HG02798 (cell line): ENCODE results near the gene ACVR2A.

Experiments
- ATAC-seq: cut with Tn5 transposase; IDR thresholded peaks from one replicate; pipeline ENCODE4 v1.9.1; 2021; ENCODE audit warnings: mild to moderate bottlenecking; ENCODE audit not compliant: unreplicated experiment, poor library complexity

The ACVR2A gene

DNA sequence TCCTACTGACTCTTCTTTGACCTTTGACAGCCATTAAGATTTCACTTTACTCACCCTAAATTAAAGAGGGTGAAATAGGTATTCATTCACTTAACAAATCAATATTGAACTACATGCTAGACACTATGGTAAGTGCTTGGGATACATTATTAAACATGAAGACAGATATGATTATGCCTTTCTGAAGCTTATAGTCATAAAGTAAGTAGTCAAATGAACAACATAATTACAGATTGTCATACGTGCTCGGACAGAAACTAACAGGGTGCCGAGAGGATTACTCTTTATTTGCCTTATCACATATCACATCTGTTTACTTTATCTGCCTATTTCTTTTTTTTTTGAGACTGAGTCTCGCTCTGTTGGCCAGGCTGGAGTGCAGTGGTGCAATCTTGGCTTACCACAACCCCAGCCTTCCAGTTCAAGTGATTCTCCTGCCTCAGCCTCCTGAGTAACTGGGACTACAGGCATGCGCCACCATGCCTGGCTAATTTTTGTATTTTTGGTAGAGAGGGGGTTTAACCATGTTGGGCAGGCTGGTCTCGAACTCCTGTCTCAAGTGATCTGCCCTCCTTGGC lies 9.8 kb downstream of the ACVR2A start:
- ATAC-seq = no peak

DNA sequence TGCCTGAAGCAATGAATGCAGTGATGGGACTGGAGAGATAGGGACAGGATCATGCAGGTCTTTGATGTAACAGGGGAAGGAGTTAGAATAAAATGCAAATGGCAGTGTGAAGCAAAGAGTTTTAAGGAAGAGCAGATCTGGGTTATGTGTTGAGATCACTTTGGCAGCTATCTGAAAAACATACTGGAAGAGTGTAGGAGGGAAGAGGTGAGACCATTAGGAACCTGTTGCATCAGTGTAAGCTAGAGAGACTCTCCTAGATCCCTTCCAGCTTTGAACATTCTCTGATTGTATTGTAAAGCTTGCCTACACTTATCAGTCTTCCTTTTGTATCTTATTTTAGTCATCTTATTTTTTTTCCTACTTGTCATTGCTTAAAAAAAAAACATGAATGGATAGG lies 10.5 kb downstream of the ACVR2A start:
- no peak for ATAC-seq

DNA sequence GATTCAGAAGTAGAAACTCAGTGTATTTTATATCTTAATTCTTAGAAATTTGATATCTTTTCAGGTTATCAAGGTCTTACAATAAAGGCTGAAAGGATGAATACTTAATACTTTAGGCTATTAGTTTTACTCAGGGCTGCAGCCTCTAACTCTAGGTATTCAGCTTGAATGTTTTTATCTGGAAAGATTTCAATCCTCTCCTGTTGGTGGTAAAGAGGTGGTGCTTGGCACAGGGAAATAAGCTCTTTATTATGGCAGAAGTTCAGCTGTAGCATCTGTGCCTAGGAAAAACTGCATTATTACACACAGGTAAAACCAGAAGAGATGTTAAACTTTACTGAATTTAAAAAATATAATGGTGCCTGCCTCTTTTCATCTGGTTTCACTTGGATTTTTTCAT lies 11.1 kb downstream of the ACVR2A start:
- no peak for ATAC-seq

DNA sequence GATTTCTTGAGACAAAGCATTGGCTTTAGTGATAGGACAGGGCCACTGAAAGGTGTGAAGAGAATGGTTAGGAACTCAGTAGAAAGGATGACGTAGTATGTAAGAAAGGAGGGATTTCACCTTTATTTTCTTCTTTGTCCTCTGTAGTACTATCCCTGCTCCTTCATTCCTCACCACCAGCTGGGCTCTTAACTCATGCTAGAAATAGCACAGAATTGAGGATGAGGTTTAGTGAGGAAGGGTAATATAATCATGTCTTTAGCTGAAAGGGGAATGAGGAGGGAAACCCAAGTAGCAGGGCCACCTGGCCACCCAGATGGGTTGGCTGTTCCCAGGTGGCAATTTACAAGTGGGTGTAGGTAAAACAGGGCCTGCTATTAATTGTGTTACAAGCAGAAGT lies 15.2 kb downstream of the ACVR2A start:
- no peak for ATAC-seq

DNA sequence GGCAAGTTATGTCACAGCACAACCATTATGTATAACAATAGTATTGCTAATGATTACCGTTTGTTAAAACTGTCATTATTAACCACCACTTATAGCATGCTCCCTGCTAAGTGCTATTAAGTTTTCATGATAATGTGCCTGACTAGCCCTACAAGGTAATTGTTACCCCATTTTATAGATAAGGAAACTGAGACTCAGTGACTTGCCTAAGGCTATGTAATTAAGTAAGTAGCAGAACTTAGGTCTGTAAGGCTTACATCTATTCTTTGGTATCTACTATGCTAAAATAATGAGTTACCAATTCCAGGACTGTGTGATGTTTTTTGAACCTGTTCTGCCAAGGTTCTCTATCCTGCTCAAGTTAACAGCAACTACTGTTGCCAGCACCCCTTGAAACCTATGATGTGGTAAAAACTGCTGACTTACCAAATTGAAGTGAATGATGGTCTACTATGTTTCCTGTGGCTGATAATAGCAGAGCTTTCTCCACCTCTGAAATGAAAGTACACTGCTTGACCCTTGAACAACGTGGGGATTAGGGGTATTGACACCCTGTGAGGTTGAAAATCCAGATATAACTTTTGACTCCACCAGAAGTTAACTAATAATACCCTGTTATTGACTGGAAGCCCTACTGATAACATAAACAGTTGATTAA lies 18.2 kb downstream of the ACVR2A start:
- ATAC-seq = no peak

DNA sequence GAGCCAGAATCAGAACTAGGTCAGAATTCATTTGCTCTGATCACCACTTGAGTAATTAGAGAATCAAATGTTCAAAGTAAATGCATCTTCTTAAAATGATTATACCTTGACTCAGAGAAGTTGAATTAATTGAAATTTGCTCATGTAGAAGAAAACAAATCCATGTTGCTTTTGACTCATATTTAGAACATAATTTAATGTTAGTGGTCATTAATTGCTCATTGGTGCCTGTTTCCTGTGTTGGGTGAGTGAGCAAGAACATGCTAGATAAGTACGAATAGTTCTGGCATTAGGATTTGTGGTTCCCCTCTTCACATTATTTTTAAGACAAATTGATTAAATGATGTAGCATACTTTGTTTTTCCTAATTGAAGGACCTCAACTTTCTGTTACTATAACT lies 19.0 kb downstream of the ACVR2A start:
- no peak for ATAC-seq

DNA sequence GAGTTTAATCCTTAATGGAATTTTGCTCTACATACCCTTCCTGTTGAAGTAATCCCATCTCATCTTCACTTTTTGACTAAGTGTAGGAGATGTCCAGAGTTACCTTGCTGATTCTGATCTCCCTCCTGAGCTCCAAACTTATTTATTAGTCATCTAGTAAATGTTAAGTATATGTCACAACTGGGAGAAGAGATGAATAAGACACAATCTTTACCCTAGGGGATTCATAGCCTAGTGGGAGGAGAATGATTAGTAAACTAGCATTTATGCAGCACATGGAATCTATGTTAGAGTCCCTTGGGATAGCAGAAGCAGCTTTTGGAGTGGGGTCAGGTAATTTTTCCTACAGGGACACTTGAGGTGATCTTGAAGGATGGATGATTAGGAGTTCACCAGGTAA lies 20.7 kb downstream of the ACVR2A start:
- no peak for ATAC-seq

DNA sequence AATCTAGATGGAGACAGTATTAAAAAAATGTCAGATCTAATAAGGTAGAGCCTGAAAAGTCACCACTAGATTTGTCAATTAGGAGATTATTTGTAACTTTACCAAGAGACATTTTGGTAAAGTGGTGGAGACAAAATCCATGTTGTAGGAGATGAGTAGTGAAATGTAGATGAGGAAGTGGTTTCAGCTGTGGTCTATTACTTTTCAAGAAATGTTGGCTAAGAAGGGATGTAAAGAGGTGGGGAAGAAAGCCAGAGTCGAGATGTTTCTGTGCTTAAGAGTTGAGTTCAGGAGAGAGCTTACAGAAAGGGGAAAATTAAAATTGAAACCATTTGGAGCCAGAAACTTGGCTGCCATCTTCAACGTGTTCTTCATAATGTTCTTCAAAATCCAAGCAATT lies 22.2 kb downstream of the ACVR2A start:
- no peak for ATAC-seq

DNA sequence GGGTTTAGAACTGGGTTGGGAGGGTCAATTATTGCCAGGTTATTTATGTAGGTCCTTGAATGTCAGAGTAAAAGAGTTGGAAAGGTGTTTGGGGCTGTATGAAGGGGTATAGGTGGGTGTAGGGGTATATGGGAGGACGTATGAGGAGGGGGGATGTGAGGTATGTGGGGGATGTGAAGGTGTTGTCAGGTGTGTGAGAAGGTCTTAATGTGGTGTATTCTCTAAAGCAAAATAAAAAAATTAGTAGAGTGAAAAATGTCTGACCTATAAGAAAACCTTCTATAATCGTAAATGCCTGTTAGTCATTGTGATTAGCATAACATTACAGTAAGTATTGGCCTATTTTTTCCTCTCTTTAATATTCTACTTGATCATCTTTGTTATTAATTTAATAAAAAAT lies 25.1 kb downstream of the ACVR2A start:
- ATAC-seq = no peak

DNA sequence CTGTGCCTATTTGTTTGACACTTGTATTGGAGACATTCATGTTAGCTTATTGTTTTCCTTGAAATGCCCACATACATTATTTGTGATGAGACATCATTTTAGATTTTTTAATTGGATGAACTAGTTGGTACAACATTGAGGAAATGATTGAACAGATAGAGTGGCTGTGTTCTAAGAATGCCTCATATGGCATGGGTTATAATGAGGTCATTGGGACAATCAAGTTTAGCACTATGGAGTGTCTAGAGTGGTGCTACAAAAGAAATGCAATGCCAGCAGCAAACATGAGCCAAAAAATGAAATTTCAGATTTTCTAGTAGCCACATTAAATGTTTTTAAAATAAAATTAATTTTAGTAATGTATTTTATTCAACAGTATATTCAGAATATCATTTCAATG lies 28.1 kb downstream of the ACVR2A start:
- no peak for ATAC-seq

DNA sequence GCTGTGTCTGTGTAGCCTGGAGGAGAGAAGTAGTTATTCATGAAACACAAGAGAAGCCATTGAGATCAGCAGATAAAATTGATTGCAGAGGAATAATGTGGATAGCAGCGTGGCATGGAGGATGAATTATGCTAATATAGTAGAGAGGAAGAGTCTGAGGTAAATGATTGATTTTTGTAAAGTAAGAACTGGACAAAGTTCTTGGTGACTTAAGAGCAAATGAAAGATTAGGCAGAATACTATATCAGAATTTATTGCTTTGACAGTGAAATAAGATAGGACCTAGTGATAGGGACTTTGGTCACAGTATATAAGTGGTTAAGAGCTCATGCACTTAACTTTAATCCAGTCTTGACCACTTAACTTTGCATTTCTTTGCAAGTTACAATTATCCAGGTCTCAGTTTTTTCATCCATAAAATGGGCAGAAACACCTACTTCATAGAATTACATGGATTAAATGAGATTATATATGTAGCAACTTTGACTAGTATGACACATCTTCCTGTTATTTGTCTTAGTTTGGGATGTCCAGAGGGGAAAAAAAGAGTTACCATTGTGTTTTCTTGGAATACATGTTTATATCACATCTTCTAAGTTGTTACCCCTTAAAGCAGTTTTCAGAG lies 29.1 kb downstream of the ACVR2A start:
- no peak for ATAC-seq

DNA sequence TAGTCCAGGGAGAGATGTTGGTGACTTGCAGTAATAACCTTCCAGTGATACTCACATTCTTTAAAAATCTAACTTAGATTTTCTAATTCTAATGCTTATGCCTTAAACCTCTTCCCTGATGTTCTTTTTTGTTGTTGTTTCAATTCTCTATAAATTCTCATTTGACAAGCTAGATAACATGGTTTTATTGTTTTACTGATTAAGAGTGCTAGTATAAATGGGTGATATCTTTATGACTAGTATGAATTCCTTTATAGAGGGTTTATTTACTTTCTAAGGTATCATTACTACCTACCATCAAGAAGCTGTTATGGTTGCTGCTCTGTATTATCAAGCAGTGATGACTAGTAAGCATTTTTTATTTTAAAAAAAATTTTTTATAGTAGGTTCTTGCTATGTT lies 35.0 kb downstream of the ACVR2A start:
- no peak for ATAC-seq

DNA sequence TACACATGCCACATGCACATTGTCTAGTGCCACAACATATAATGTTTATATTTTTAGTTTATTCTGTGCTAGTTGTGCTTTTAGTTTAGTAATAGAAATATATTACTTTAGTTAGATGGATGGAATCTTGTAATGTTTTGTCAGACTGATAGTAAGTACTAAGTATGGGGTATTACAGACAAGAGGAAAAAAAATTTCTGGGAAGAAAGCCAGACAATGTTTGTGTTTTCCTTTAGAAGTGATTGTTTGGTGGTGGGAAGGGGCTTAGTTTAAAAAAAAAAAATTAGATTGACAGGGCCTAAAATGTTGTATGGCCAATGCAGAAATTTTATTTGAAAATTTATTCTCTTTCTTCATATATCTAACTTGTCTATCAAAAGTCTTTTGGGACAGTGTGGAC lies 37.8 kb downstream of the ACVR2A start:
- no peak for ATAC-seq

DNA sequence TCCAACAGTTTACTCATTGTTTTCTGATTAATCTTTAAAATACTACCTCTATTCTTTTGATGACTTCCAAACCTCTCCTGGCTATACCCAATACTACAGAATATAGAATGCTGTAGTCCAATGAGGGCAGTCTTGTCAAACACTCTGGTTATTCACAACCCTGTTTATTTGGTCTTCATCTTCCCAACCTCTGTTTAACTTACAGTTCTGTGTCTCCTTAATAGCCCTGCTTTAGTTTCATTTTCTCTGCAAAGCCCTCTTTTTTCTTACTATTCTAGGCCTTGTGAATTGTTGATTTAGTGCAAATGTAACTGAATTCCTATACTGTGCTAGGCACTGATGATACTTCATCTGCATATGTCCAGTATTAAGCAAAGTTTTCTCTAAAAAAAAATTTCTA lies 40.0 kb downstream of the ACVR2A start:
- no peak for ATAC-seq

DNA sequence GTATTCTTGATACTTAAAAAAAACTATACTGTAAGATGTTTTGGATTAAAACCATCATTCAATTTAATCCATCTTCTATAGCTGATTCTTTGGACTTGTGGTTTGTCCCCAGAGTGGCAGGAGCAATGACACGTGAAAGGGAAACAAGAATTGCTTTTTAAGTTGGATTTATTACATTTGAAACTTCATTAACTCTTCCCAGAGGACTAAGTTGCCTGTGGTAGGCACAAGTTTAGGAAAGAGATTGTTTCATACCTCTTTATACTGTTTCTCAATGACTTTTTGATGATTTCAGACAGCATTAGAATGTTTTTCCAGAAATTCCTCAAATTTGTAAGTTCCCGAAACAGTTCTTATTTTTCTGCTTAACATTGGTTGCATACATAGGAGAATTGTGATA lies 41.3 kb downstream of the ACVR2A start:
- no peak for ATAC-seq

DNA sequence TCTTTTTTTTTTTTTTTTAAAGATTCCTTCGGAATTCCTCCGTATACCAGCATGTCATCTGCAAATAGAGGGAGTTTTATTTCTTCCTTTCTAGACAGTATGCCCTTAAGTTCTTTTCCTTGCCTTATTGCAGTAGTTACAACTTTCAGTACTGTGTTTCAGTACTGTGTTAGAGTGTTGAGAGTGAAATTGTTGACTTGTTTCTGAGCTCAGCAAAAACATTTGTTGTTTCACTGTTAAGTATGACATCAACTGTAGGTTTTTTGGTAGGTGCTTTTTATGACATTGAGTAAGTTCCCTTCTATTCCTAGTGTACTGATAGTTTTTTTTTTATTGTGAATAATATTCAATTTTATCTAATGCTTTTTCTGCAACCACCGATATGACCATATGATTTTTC lies 43.9 kb downstream of the ACVR2A start:
- peak; percentile 91 for ATAC-seq

DNA sequence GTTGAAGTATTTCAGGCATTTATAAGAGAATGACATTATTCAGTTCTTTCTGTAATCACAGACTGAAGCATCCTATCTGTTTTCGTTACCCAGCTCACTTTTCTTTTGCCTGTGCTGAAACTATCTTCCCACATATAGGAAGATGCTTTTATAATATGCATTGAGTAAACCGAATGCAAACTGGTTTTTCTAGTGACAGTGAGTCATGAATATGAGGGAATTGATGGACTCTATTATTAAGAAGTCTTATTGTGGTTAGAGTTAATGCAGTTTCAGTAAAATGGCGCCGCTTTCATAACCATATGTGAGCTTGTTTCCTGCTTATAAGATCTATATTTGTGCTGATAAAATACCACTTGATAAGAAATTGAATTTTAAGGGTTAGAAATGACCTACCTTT lies 59.2 kb downstream of the ACVR2A start:
- no peak for ATAC-seq

DNA sequence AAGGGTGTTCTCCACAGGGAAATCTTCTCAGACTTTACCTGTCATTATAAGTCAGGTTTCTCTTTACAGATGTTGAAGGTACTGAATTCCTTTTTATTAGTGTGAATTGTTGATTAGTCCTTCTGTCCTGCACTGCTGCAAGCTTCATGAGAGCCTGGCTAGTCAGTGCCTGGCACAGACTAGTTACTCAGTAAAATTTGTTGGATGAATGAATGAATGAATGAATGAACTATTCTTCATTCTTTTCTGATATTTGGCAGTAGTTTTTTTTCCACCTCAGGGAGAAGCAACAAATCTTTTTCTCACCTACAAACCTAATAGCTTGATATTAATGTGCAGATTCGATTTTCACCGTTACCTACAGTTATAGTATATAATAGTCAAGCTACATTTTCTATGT lies 64.3 kb downstream of the ACVR2A start:
- no peak for ATAC-seq

DNA sequence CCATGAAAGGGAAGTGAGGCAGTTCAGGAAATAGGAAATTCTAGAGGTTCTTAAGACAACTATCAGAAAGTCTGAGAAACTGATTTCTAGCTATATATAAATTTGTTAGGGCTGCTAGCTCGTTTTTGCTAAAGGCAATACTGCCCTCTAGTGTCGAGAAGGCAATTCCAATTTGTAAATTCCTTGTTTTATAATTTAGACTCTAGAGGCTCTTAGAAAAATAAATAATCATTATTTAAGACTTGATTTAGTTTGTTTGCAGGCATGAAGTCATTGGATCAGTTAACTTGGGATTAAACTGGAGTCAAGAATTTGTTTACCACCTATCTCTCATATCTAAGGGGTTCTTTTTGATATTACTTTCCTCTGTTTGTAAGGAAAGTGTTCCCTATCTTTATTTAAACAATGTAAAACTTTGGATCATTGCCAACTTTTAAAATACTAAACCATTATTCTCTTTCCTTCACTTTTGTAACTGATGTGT lies 66.2 kb downstream of the ACVR2A start:
- no peak for ATAC-seq

DNA sequence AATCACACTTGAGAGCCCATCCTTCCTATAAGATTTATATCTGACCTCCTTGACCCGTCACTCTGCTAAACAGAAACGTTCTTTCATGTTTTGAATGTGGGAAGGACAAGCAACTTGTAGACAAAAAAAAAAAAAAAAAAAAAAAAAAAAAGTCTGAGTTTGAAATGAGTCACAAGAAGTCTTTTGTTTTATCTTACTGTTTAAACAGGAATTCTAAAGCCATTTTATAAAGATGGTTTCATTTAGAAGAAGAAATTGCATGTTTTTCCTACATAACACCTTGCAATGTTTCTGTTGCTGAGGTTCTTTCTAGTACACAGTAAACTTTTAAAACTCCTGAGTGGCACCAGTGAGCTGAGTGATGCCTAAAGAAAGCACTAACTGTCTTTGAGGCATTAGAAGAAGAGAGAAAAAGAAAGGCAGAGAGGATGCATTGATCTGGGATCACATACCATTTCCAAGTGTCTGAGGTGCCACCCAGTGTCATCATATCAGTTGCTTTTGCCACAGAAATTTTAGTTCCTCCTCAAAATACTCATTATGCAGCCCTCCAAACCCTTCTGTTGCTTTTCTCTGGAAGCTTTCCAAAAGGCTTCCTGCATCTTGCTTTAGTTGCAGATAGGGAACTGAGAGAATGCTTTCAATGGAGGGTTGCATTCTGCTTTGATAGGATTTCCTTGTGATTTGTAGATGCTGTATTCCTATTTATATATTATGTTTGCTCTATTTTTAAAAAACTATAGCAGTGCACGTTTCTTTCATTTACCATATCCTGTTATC lies 69.1 kb downstream of the ACVR2A start:
- ATAC-seq = no peak

DNA sequence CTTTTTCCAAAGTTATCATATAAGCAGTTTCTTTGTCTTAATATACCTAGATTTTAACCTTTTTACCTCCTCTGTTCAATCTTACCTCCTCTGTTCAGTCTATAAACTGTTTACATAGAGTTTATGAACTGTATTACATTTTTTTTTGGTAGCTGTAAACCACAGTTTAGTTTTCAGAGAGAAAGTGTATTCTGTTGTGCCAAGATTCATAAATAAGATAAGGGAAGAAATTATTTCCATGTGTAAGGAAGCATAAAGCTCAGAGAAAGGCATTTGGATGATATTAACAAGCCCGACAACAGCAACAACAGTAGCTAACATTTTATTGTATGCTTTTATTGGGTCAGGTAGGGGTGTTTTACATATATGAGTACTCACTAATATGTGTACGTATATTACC lies 71.2 kb downstream of the ACVR2A start:
- ATAC-seq = no peak
